NCI-H510A treated with DMSO at 0.1 percent for 48 hours (cell line): ENCODE measurements around the gene LGALS7.
"Not testable (repeated sequence)": the region's sequence is repeated elsewhere in the genome, so short reads cannot be mapped to it uniquely, and the experiment has no call there.

Experiments
- DNase-seq: peaks from one replicate; lab custom pipeline; 2025; lab: John Stamatoyannopoulos, UW

Gene LGALS7

GRCh38 chr19:38773469-38774177 is at the start of gene LGALS7:
Gene LGALS7, minus strand, starts transcription at chr19:38773517. Its CDS starts 25 bp downstream, at chr19:38773492.
- DNase-seq: no peak

- not testable (repeated sequence) for DNase-seq
These were observed 48.0 kb upstream of the LGALS7 start for GRCh38 chr19:38821230-38821825.

- DNase-seq: no peak
These were observed 46.1 kb upstream of the LGALS7 start for GRCh38 chr19:38819231-38819920.

GRCh38 chr19:38817081-38817480 is 43.8 kb upstream of the LGALS7 start:
- no peak for DNase-seq

GRCh38 chr19:38816131-38816750 is 42.9 kb upstream of the LGALS7 start:
- DNase-seq: no peak

GRCh38 chr19:38815059-38816001 is 42.0 kb upstream of the LGALS7 start:
- no peak for DNase-seq

GRCh38 chr19:38813932-38814331 is 40.6 kb upstream of the LGALS7 start:
- DNase-seq: not testable (repeated sequence)

GRCh38 chr19:38813323-38813722 is 40.0 kb upstream of the LGALS7 start:
- no peak for DNase-seq

- DNase-seq: no peak
These were observed 39.6 kb upstream of the LGALS7 start, which contains the start of gene LGALS4 for GRCh38 chr19:38812841-38813320. Gene LGALS4, minus strand, starts transcription at chr19:38812945. Its CDS starts 59 bp downstream, at chr19:38812886.

- DNase-seq: no peak
These were observed 38.9 kb upstream of the LGALS7 start for GRCh38 chr19:38812009-38812840.

GRCh38 chr19:38809592-38810252 is 36.4 kb upstream of the LGALS7 start:
- DNase-seq: no peak

- DNase-seq: no peak
These were observed 35.4 kb upstream of the LGALS7 start for GRCh38 chr19:38808741-38809140.

- not testable (repeated sequence) for DNase-seq
These were observed 34.2 kb upstream of the LGALS7 start for GRCh38 chr19:38807374-38808098.

GRCh38 chr19:38806371-38806770 is 33.1 kb upstream of the LGALS7 start:
- no peak for DNase-seq

GRCh38 chr19:38805180-38805579 is 31.9 kb upstream of the LGALS7 start:
- DNase-seq: no peak

- DNase-seq: no peak
These were observed 30.2 kb upstream of the LGALS7 start for GRCh38 chr19:38803543-38803942.

GRCh38 chr19:38801359-38802095 is 28.2 kb upstream of the LGALS7 start:
- DNase-seq: no peak

GRCh38 chr19:38800577-38801347 is 27.4 kb upstream of the LGALS7 start:
- no peak for DNase-seq
